IMR-90 (cell line): ENCODE data around the gene VIPR2. TPM values are rescaled to one million over a fixed set of nuclear protein-coding genes. Genes with fewer than 3 reads are reported as not detected.

Source experiments
- ATAC-seq: fragments of 200-7000 bp; cut with Tn5 transposase; 2 replicates; pipeline ENCODE4 v1.9.1; 2020; ENCODE audit warnings: low read depth, mild to moderate bottlenecking, moderate library complexity
- BruUV-seq: library from RNA; stranded (reverse); fragments of 400-500 nt; replicated peaks from 2 replicates; lab custom pipeline; 2021; lab: Mats Ljungman, UMichigan
- CTCF ChIA-PET: fragments of 300-600 bp; formaldehyde crosslinking; extraction: SDS; loops from one replicate; lab custom pipeline; 2021; ENCODE audit warnings: antibody characterized with exemption; lab: Yijun Ruan, JAX
- POLR2A ChIA-PET: fragments of 300-600 bp; sonication (Branson Sonifier 250); formaldehyde crosslinking; loops from one replicate; lab custom pipeline; 2022; ENCODE audit warnings: antibody characterized with exemption; ENCODE audit not compliant: unreplicated experiment; lab: Charles Lee
- DNase-seq: peaks from one replicate; pipeline ENCODE4 v3.0.0; 2013
- H2AFZ ChIP-seq: replicated peaks from 2 replicates; pipeline ENCODE3; 2013; ENCODE audit warnings: low read length, mild to moderate bottlenecking; ENCODE audit not compliant: poor library complexity
- H2AK5ac ChIP-seq: 2 replicates; pipeline ENCODE4 v1.6.1; 2013; ENCODE audit warnings: low read depth, low read length, inconsistent platforms
- H2AK9ac ChIP-seq: replicated peaks from 2 replicates; pipeline ENCODE3; 2013; ENCODE audit warnings: mild to moderate bottlenecking, low read depth, low read length, moderate library complexity; ENCODE audit not compliant: poor library complexity
- H2BK120ac ChIP-seq: 2 replicates; pipeline ENCODE4 v1.6.1; 2013; ENCODE audit warnings: low read depth, low read length, inconsistent platforms
- H2BK15ac ChIP-seq: 3 replicates; pipeline ENCODE4 v1.6.1; 2013; ENCODE audit warnings: low read depth, low read length, inconsistent platforms
- H2BK20ac ChIP-seq: 2 replicates; pipeline ENCODE4 v1.6.1; 2013; ENCODE audit warnings: low read depth, mild to moderate bottlenecking, inconsistent platforms, low read length, moderate library complexity
- H2BK5ac ChIP-seq: 2 replicates; pipeline ENCODE4 v1.6.1; 2013; ENCODE audit warnings: mild to moderate bottlenecking, low read depth, low read length, inconsistent platforms; ENCODE audit not compliant: poor library complexity, severe bottlenecking
- H3K14ac ChIP-seq: replicated peaks from 2 replicates; pipeline ENCODE4 v1.6.1; 2013; ENCODE audit warnings: low read depth, low read length, inconsistent platforms
- H3K18ac ChIP-seq: 2 replicates; pipeline ENCODE4 v1.6.1; 2013; ENCODE audit warnings: low read depth, low read length, control low read depth
- H3K23ac ChIP-seq: 2 replicates; pipeline ENCODE4 v1.6.1; 2013; ENCODE audit warnings: low read depth, low read length, inconsistent platforms
- H3K27ac ChIP-seq: 2 replicates; pipeline ENCODE4 v1.5.1; 2013; ENCODE audit warnings: mild to moderate bottlenecking, control low read depth, low read length; ENCODE audit not compliant: insufficient read depth
- H3K27me3 ChIP-seq: 2 replicates; pipeline ENCODE4 v1.6.1; 2013; ENCODE audit warnings: low read length; ENCODE audit not compliant: control insufficient read depth, insufficient read depth
- H3K36me3 ChIP-seq: 2 replicates; pipeline ENCODE4 v1.6.1; 2013; ENCODE audit warnings: low read length, mixed read lengths; ENCODE audit not compliant: control insufficient read depth, insufficient read depth
- H3K4ac ChIP-seq: 2 replicates; pipeline ENCODE4 v1.6.1; 2013; ENCODE audit warnings: low read depth, low read length, inconsistent platforms
- H3K4me1 ChIP-seq: 2 replicates; pipeline ENCODE4 v1.6.1; 2013; ENCODE audit warnings: low read length, mixed read lengths; ENCODE audit not compliant: control insufficient read depth, insufficient read depth
- H3K4me2 ChIP-seq: 2 replicates; pipeline ENCODE4 v1.6.1; 2013; ENCODE audit warnings: low read depth, mild to moderate bottlenecking, control low read depth, low read length, moderate library complexity
- H3K4me3 ChIP-seq: 2 replicates; pipeline ENCODE4 v1.5.1; 2013; ENCODE audit warnings: low read depth, mild to moderate bottlenecking, control low read depth, low read length, moderate library complexity; ENCODE audit not compliant: insufficient read depth
- H3K56ac ChIP-seq: 2 replicates; pipeline ENCODE4 v1.6.1; 2013; ENCODE audit warnings: low read length, inconsistent platforms; ENCODE audit not compliant: insufficient read depth; ENCODE audit errors: extremely low read depth
- H3K79me1 ChIP-seq, 2 experiments: 2 replicates each; pipeline ENCODE4 v1.6.1; 2013; ENCODE audit warnings: low read length in 2 of 2, inconsistent platforms in 1 of 2, low read depth in 1 of 2
- H3K9ac ChIP-seq: 2 replicates; pipeline ENCODE4 v1.6.1; 2013; ENCODE audit warnings: low read depth, low read length, control low read depth
- H3K9me1 ChIP-seq: 2 replicates; pipeline ENCODE4 v1.6.1; 2013; ENCODE audit warnings: low read length, inconsistent platforms; ENCODE audit not compliant: insufficient read depth
- H3K9me3 ChIP-seq: 2 replicates; pipeline ENCODE4 v1.6.1; 2013; ENCODE audit warnings: low read length; ENCODE audit not compliant: control insufficient read depth, insufficient read depth
- H4K20me1 ChIP-seq: 2 replicates; pipeline ENCODE4 v1.6.1; 2013; ENCODE audit warnings: low read length, inconsistent platforms; ENCODE audit not compliant: insufficient read depth
- H4K5ac ChIP-seq: 2 replicates; pipeline ENCODE4 v1.6.1; 2013; ENCODE audit warnings: mild to moderate bottlenecking, low read depth, low read length, control low read depth
- H4K8ac ChIP-seq, 2 experiments: 2 replicates each; pipeline ENCODE4 v1.6.1; 2013; ENCODE audit warnings: low read depth in 2 of 2, low read length in 2 of 2, control low read depth in 1 of 2, inconsistent platforms in 1 of 2
- H4K91ac ChIP-seq: 2 replicates; pipeline ENCODE4 v1.6.1; 2013; ENCODE audit warnings: low read depth, low read length, inconsistent platforms; ENCODE audit not compliant: insufficient read depth
- CHD1 ChIP-seq: IDR thresholded peaks from 2 replicates; pipeline ENCODE4 v1.6.1; 2012; ENCODE audit warnings: low read depth, low read length, improper control_type of control experiment
- MAZ ChIP-seq: IDR thresholded peaks from 2 replicates; pipeline ENCODE4 v1.6.1; 2012; ENCODE audit warnings: low read depth, mild to moderate bottlenecking, low read length, improper control_type of control experiment, moderate library complexity, borderline replicate concordance
- NFE2L2 ChIP-seq: fragments of 150-350 bp; IDR thresholded peaks from 2 replicates; pipeline ENCODE4 v1.6.1; 2016; ENCODE audit warnings: low read depth, mild to moderate bottlenecking, low read length
- RCOR1 ChIP-seq: IDR thresholded peaks from 2 replicates; pipeline ENCODE4 v1.6.1; 2012; ENCODE audit warnings: mild to moderate bottlenecking, low read length, improper control_type of control experiment; ENCODE audit not compliant: insufficient replicate concordance
- RFX5 ChIP-seq: IDR thresholded peaks from 2 replicates; pipeline ENCODE4 v1.8.0; 2012; ENCODE audit warnings: low read depth, mild to moderate bottlenecking, low read length, moderate library complexity
- WGBS, 2 experiments: methylation state at CpG; one replicate each; pipeline versions ENCODE4 v1.1.5 to v1.1.7; 2013; ENCODE audit warnings: missing lambda C conversion rate in 2 of 2; ENCODE audit not compliant: insufficient read length in 1 of 2; ENCODE audit errors: extremely low coverage in 2 of 2; 5-methylcytosine and 5-hydroxymethylcytosine counted together
- dilution Hi-C: fragments of 300-500 bp; cut with HindIII; formaldehyde crosslinking; loops from one replicate; pipeline ENCODE4 v1.14.3; 2018; ENCODE audit warnings: low sequenced_read_pairs; ENCODE audit not compliant: unreplicated experiment
- in situ Hi-C: fragments of 300-500 bp; cut with MboI; formaldehyde crosslinking; loops from 3 replicates; pipeline ENCODE4 v1.14.3; 2019; ENCODE audit warnings: low sequenced_read_pairs, inconsistent platforms, mixed read lengths
- intact Hi-C: fragments of 100-400 bp; cut with micrococcal nuclease; formaldehyde crosslinking; loops from 2 replicates; pipeline ENCODE4 v1.10.0; 2022
- polyA plus RNA-seq, 3 experiments: library from polyadenylated mRNA; depleted of rRNA; stranded (reverse); fragments of >200 nt; gene quantifications; 2 replicates each; pipeline ENCODE4 v1.2.3, GENCODE V29; 2012; ENCODE audit warnings: low replicate concordance in 1 of 3
- total RNA-seq: library from RNA; depleted of rRNA; stranded (reverse); fragments of >200 nt; gene quantifications from 2 replicates; pipeline ENCODE4 v1.2.3, GENCODE V29; 2012
- TF ChIP-seq, protein P1 (sequence below): fragments of 150-350 bp; IDR thresholded peaks from 2 replicates; pipeline ENCODE4 v1.6.1; 2016; ENCODE audit warnings: low read depth, mild to moderate bottlenecking, low read length, moderate library complexity, borderline replicate concordance

Gene VIPR2
- total and polyA plus RNA-seq, 2 of the 4 experiments (the other 2 are of a cell fraction), result not detected

GRCh38 chr7:159112136-159113011 is 32.3 kb downstream of the VIPR2 start:
- Histone ChIP-seq H3K4me3 (no peak overlapping the region), H3K9ac (no peak overlapping the region), H4K20me1 (no peaks in the 10 kb centered on the region), H4K91ac (no peak overlapping the region), H3K14ac (no peak overlapping the region), H3K4me1 (no peaks in the 10 kb centered on the region), H3K79me1 (no peaks in the 10 kb centered on the region), H4K8ac (no peak overlapping the region), H3K4me2 (no peak overlapping the region), H3K4ac (no peak overlapping the region), H2AK9ac (no peak overlapping the region), H4K5ac (no peak overlapping the region), H2BK20ac (no peak overlapping the region), H2AK5ac (no peak overlapping the region), H3K9me1 (no peaks in the 10 kb centered on the region), H3K18ac (no peak overlapping the region), H2AFZ (no peak overlapping the region), H2BK120ac (no peak overlapping the region), H3K27me3 (no peaks in the 10 kb centered on the region), H3K23ac (no peak overlapping the region), H3K36me3 (no peaks in the 10 kb centered on the region), H2BK15ac (no peak overlapping the region), H2BK5ac (no peak overlapping the region), H3K9me3 (peaks cover 30% of the 10 kb centered on the region), H3K56ac (no peak overlapping the region), H3K27ac (no peak overlapping the region)
- BruUV-seq, result no TSS peak
- dilution Hi-C loops, result no loop called here
- ChIA-PET POLR2A (no interaction called here), CTCF (no interaction called here)
- TF ChIP-seq NFE2L2, result no peak
- TF ChIP-seq, protein P1, sequence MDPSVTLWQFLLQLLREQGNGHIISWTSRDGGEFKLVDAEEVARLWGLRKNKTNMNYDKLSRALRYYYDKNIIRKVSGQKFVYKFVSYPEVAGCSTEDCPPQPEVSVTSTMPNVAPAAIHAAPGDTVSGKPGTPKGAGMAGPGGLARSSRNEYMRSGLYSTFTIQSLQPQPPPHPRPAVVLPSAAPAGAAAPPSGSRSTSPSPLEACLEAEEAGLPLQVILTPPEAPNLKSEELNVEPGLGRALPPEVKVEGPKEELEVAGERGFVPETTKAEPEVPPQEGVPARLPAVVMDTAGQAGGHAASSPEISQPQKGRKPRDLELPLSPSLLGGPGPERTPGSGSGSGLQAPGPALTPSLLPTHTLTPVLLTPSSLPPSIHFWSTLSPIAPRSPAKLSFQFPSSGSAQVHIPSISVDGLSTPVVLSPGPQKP, result no peak
- TF ChIP-seq RFX5, result no peak
- TF ChIP-seq RCOR1, result no peak
- TF ChIP-seq MAZ, result no peak
- no peak for TF ChIP-seq CHD1
- in situ Hi-C loops, result no loop called here
- no peak for DNase-seq
- intact Hi-C loops, result no loop called here
- 43% methylated on average over 13 of the region's 48 CpGs; no CpG with 5 or more reads in 1 of the 2 experiments for whole genome bisulfite sequencing, 2 experiments
- ATAC-seq, result no peak
